CD14-positive monocyte (primary cell): ENCODE data around the gene AK1. TPM values are rescaled to one million over a fixed set of nuclear protein-coding genes. Genes with fewer than 3 reads are reported as not detected.

Experiments used
- DNase-seq, 3 donors: peaks; one replicate each; pipeline ENCODE4 v3.0.0-alpha.2; 2011 to 2022
- H2AFZ ChIP-seq: 2 replicates; pipeline ENCODE4 v1.6.0; 2012; ENCODE audit warnings: mild to moderate bottlenecking, low read depth, low read length, inconsistent platforms; ENCODE audit not compliant: insufficient read depth, poor library complexity, severe bottlenecking
- H3K27ac ChIP-seq, 2 donors: 1 replicate in 1 of 2; 2 replicates in 1 of 2; pipeline ENCODE4 v1.5.1; 2012 to 2013; ENCODE audit warnings: low read length in 2 of 2, control low read depth in 1 of 2, inconsistent platforms in 1 of 2, low read depth in 1 of 2, mild to moderate bottlenecking in 1 of 2
- H3K27me3 ChIP-seq, 2 donors: one replicate each; pipeline versions ENCODE4 v1.6.0 to v1.6.1; 2011 to 2013; ENCODE audit warnings: low read length in 2 of 2; ENCODE audit not compliant: control insufficient read depth in 2 of 2, insufficient read depth in 2 of 2
- H3K36me3 ChIP-seq, 2 donors: replicated peaks in 1 of 2; 1 replicate in 1 of 2; 2 replicates in 1 of 2; pipeline versions ENCODE4 v1.5.1 to v1.6.1; 2012 to 2013; ENCODE audit warnings: low read length in 2 of 2, control low read depth in 1 of 2, inconsistent platforms in 1 of 2, mild to moderate bottlenecking in 1 of 2; ENCODE audit not compliant: insufficient read depth in 2 of 2, control insufficient read depth in 1 of 2
- H3K4me1 ChIP-seq, 2 donors: 1 replicate in 1 of 2; 2 replicates in 1 of 2; pipeline versions ENCODE4 v1.5.1 to v1.6.1; 2012 to 2013; ENCODE audit warnings: low read length in 2 of 2, control low read depth in 1 of 2, inconsistent platforms in 1 of 2, mild to moderate bottlenecking in 1 of 2, moderate library complexity in 1 of 2; ENCODE audit not compliant: insufficient read depth in 2 of 2, control insufficient read depth in 1 of 2
- H3K4me2 ChIP-seq: replicated peaks from 2 replicates; pipeline ENCODE3; 2012; ENCODE audit warnings: low read length, moderate library complexity, mild to moderate bottlenecking; ENCODE audit not compliant: poor library complexity, severe bottlenecking; ENCODE audit errors: extremely low read depth
- H3K4me3 ChIP-seq, 3 experiments: fragments of 200-600 bp in 1 of 3; sonication (generic) in 1 of 3; replicated peaks in 1 of 3; 1 replicate in 2 of 3; 2 replicates in 1 of 3; pipeline ENCODE4 v1.5.1; 2011 to 2013; ENCODE audit warnings: low read length in 3 of 3, mild to moderate bottlenecking in 3 of 3, control low read depth in 2 of 3, low read depth in 2 of 3, inconsistent platforms in 1 of 3, moderate library complexity in 1 of 3
- H3K79me2 ChIP-seq: 2 replicates; pipeline ENCODE4 v1.6.0; 2012; ENCODE audit warnings: mild to moderate bottlenecking, control low read depth, inconsistent platforms, low read length, moderate library complexity; ENCODE audit not compliant: insufficient read depth
- H3K9ac ChIP-seq: 2 replicates; pipeline ENCODE4 v1.6.0; 2017; ENCODE audit warnings: low read length, mild to moderate bottlenecking; ENCODE audit not compliant: insufficient read depth, poor library complexity, severe bottlenecking
- H3K9me3 ChIP-seq, 2 donors: replicated peaks in 1 of 2; 1 replicate in 1 of 2; 2 replicates in 1 of 2; pipeline versions ENCODE4 v1.5.1 to v1.6.1; 2012 to 2013; ENCODE audit warnings: low read length in 2 of 2, control low read depth in 1 of 2; ENCODE audit not compliant: control insufficient read depth in 1 of 2, insufficient read depth in 1 of 2
- H4K20me1 ChIP-seq: 2 replicates; pipeline ENCODE4 v1.6.0; 2012; ENCODE audit warnings: mild to moderate bottlenecking, low read length, control low read depth, moderate library complexity; ENCODE audit not compliant: insufficient read depth
- H3K27ac Mint-ChIP-seq, 7 donors: one replicate each; pipeline ENCODE4 v1.8.0; 2020; ENCODE audit warnings: mild to moderate bottlenecking in 7 of 7, mixed read lengths in 7 of 7, moderate library complexity in 6 of 7, inconsistent platforms in 2 of 7
- H3K27me3 Mint-ChIP-seq, 3 donors: one replicate each; pipeline ENCODE4 v1.8.0; 2021 to 2022; ENCODE audit warnings: low read depth in 3 of 3, mild to moderate bottlenecking in 3 of 3, mixed read lengths in 3 of 3, moderate library complexity in 3 of 3, inconsistent platforms in 1 of 3
- H3K36me3 Mint-ChIP-seq, 2 donors: one replicate each; pipeline ENCODE4 v1.8.0; 2020; ENCODE audit warnings: mixed read lengths in 2 of 2, inconsistent platforms in 1 of 2, mild to moderate bottlenecking in 1 of 2
- H3K4me1 Mint-ChIP-seq: one replicate; pipeline ENCODE4 v1.8.0; 2020; ENCODE audit warnings: mild to moderate bottlenecking, mixed read lengths
- H3K4me3 Mint-ChIP-seq, 2 donors: one replicate each; pipeline ENCODE4 v1.8.0; 2020; ENCODE audit warnings: mild to moderate bottlenecking in 2 of 2, mixed read lengths in 2 of 2, moderate library complexity in 1 of 2
- H3K9me3 Mint-ChIP-seq, 7 donors: one replicate each; pipeline ENCODE4 v1.8.0; 2020 to 2022; ENCODE audit warnings: mixed read lengths in 7 of 7, mild to moderate bottlenecking in 6 of 7, moderate library complexity in 6 of 7, inconsistent platforms in 2 of 7
- CTCF ChIP-seq: fragments of 200-600 bp; IDR thresholded peaks from one replicate; pipeline ENCODE4 v1.8.0; 2022; ENCODE audit warnings: antibody characterized with exemption, mild to moderate bottlenecking
- WGBS: methylation state at CpG from one replicate; pipeline ENCODE4 v1.1.5; 2013; ENCODE audit warnings: missing lambda C conversion rate; ENCODE audit not compliant: insufficient coverage; 5-methylcytosine and 5-hydroxymethylcytosine counted together
- intact Hi-C, 2 donors: fragments of 100-400 bp; cut with micrococcal nuclease; formaldehyde crosslinking; loops; one replicate each; pipeline versions ENCODE4 v1.15.0 to v1.15.1; 2023
- polyA plus RNA-seq, 3 donors: library from polyadenylated mRNA; depleted of rRNA in 1 of 3; unstranded in 2 of 3; stranded (reverse) in 1 of 3; fragments of 300-500 nt in 2 of 3; fragments of >200 nt in 1 of 3; fragmentation: Illumina TruSeq in 2 of 3; gene quantifications; 1 replicate in 2 of 3; 2 replicates in 1 of 3; pipeline ENCODE4 v1.2.3, GENCODE V29; 2012 to 2021

Gene AK1
- polyA plus RNA-seq, 3 donors, result 3.5 TPM; not detected in 2

- H3K9me3 ChIP-seq, result no peaks in the 10 kb centered on the region
- no peak overlapping the region for H3K27ac ChIP-seq
- H3K79me2 ChIP-seq, result no peaks in the 10 kb centered on the region
- H3K9ac ChIP-seq, result no peak overlapping the region
- peaks cover 0 to 2% (median 2%) of the 10 kb centered on the region in 3 donors for H3K27me3 Mint-ChIP-seq
- peak overlapping the region in 2 of 7 donors; percentile 10 to 46 for H3K27ac Mint-ChIP-seq
- no peak overlapping the region for H3K4me2 ChIP-seq
- no peaks in the 10 kb centered on the region for H3K36me3 ChIP-seq
- no peak overlapping the region for H2AFZ ChIP-seq
- TF ChIP-seq CTCF, result no peak
- no peak overlapping the region for H3K4me3 Mint-ChIP-seq
- 93% methylated on average over 18 of the region's 18 CpGs for WGBS
- H3K27me3 ChIP-seq, result no peaks in the 10 kb centered on the region
- no peak for DNase-seq
- peaks cover 22% of the 10 kb centered on the region in 2 donors for H3K4me1 ChIP-seq
- H3K4me1 Mint-ChIP-seq, result peaks cover 25% of the 10 kb centered on the region
- intact Hi-C loops, result loop anchor here (5.0 kb wide), 3 partner anchors 66 to 131 kb away; partner anchors contain the start of genes CDK9 (in 1 of the 2), FPGS (in 1 of the 2) and TOR2A (in 1 of the 2)
- H3K9me3 Mint-ChIP-seq, result peaks cover 0 to 3% (median 0%) of the 10 kb centered on the region in 7 donors
- no peaks in the 10 kb centered on the region for H4K20me1 ChIP-seq
- H3K36me3 Mint-ChIP-seq, result peaks cover 0 to 3% of the 10 kb centered on the region in 2 donors
- no peak overlapping the region for H3K4me3 ChIP-seq
Measured at GRCh38 chr9:127868278-127868902, 9.1 kb downstream of the AK1 start.

- intact Hi-C loops, result loop anchor here (5.0 kb wide), 3 partner anchors 65 to 130 kb away; partner anchors contain the start of genes CDK9 (in 1 of the 2), FPGS (in 1 of the 2) and TOR2A (in 1 of the 2)
- TF ChIP-seq CTCF, result no peak
- Mint-ChIP-seq H3K27ac (peak overlapping the region in 3 of 7 donors; percentile 43 to 54 (median 46)), H3K9me3 (peaks cover 0 to 3% (median 0%) of the 10 kb centered on the region in 7 donors), H3K36me3 (peaks cover 0 to 3% of the 10 kb centered on the region in 2 donors), H3K27me3 (peaks cover 0 to 2% (median 2%) of the 10 kb centered on the region in 3 donors), H3K4me1 (peaks cover 32% of the 10 kb centered on the region), H3K4me3 (no peak overlapping the region)
- Histone ChIP-seq H3K36me3 (no peaks in the 10 kb centered on the region), H3K4me1 (peaks cover 29 to 30% of the 10 kb centered on the region in 2 donors), H3K27ac (no peak overlapping the region), H3K9me3 (no peaks in the 10 kb centered on the region), H3K27me3 (no peaks in the 10 kb centered on the region), H3K79me2 (no peaks in the 10 kb centered on the region), H3K9ac (no peak overlapping the region), H3K4me3 (no peak overlapping the region), H3K4me2 (no peak overlapping the region), H2AFZ (no peak overlapping the region), H4K20me1 (no peaks in the 10 kb centered on the region)
- no peak for DNase-seq
- WGBS, result 94% methylated on average over 17 of the region's 30 CpGs
Measured at GRCh38 chr9:127867356-127868277, 9.9 kb downstream of the AK1 start.
